ENCODE results near the gene CALR.
"Not testable (repeated sequence)": the region's sequence is repeated elsewhere in the genome, so short reads cannot be mapped to it uniquely, and the experiment has no call there.

CALR gene

GRCh38 chr19:12945479-12946091 lies 7.2 kb downstream of the CALR start, which contains the start of gene RAD23A:
Gene RAD23A, plus strand, starts transcription at chr19:12945862. Its CDS starts 87 bp downstream, at chr19:12945949.
- Mint-ChIP-seq H3K9me3 (no peaks in the 10 kb centered on the region), H3K4me3 (peak within 1 kb of the TSS; percentile 98), H3K4me1 (peaks cover 65% of the 10 kb centered on the region), H3K27me3 (no peaks in the 10 kb centered on the region), H3K27ac (peak within 1 kb of the TSS; percentile 99), H3K36me3 (peaks cover 76% of the 10 kb centered on the region)
- ATAC-seq = peak; percentile 93

GRCh38 chr19:12946092-12946721 lies 7.8 kb downstream of the CALR start:
- Mint-ChIP-seq H3K27ac (peak overlapping the region; percentile 99), H3K27me3 (no peaks in the 10 kb centered on the region), H3K36me3 (peaks cover 75% of the 10 kb centered on the region), H3K9me3 (no peaks in the 10 kb centered on the region), H3K4me3 (peak overlapping the region; percentile 98), H3K4me1 (peaks cover 59% of the 10 kb centered on the region)
- ATAC-seq = peak; percentile 81

DNA sequence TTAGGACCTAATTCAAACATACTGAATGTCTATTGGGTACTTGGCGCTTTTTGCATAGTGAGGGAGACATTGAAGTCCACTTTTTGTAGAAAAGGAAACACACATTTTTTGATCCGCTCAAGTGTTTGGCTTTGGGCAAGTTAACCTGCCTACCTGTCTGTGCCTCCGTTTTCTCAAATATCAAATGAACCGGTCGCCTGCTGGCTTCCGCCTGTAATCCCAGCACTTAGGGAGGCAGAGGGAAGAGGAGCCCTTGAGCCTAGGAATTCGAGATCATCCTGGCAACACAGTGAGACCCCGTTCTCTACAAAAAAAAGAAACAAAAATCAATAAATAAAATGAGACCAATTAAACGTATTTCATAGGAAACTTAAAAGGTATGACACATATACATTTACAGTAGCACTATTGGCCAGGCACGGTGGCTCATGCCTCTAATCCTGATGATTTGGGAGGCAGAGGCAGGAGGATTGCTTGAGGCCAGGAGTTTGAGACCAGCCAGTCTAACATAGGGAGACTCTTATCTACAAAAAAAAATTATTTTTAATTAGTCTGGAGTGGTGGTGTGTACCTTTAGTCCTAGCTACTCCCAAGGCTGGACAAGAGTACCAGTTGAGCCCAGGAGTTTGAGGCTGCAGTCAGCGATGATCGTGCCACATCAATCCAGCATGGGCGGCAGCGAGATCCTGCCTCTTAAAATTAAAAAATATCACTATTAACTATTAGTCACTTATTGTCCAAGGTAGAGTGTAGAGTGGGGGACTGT lies 8.5 kb downstream of the CALR start:
- Mint-ChIP-seq H3K27ac (peak overlapping the region; percentile 99), H3K4me1 (peaks cover 52% of the 10 kb centered on the region), H3K27me3 (no peaks in the 10 kb centered on the region), H3K4me3 (peak overlapping the region; percentile 98), H3K36me3 (peaks cover 76% of the 10 kb centered on the region), H3K9me3 (no peaks in the 10 kb centered on the region)
- no peak for ATAC-seq

GRCh38 chr19:12947702-12948611 lies 9.5 kb downstream of the CALR start:
- Mint-ChIP-seq H3K27me3 (no peaks in the 10 kb centered on the region), H3K36me3 (peaks cover 73% of the 10 kb centered on the region), H3K4me1 (peaks cover 51% of the 10 kb centered on the region), H3K4me3 (no peak overlapping the region), H3K27ac (no peak overlapping the region), H3K9me3 (no peaks in the 10 kb centered on the region)
- ATAC-seq = no peak

DNA sequence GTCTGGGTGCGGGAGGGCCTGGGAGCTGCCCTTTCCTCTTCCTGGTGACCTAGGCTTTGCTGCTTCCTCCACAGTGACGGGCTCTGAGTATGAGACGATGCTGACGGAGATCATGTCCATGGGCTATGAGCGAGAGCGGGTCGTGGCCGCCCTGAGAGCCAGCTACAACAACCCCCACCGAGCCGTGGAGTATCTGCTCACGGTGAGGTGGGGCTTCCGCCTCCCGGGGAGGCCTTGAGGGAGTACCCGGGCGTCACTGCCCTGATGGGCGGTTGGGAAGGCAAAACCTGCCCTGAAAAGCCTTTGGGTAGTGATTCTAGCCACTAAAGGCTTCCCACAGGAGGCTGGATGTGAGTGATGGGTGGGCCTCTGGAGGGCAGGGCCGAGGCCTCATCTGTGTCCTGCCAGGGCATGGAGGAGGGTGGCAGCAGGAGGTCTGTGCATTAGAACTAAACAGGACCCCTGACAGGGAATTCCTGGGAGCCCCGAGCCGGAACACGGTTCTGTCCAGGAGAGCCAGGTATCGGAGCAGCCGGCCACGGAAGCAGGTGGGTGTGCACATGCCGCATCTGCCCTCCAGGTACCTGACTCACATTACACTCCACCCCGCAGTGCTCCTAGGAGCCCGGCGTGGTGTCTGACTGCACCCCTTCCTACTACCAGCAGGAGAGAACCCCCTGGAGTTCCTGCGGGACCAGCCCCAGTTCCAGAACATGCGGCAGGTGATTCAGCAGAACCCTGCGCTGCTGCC lies 10.4 kb downstream of the CALR start:
- Mint-ChIP-seq H3K27ac (no peak overlapping the region), H3K36me3 (peaks cover 73% of the 10 kb centered on the region), H3K9me3 (no peaks in the 10 kb centered on the region), H3K4me1 (peaks cover 51% of the 10 kb centered on the region), H3K27me3 (no peaks in the 10 kb centered on the region), H3K4me3 (no peak overlapping the region)
- ATAC-seq = no peak

DNA sequence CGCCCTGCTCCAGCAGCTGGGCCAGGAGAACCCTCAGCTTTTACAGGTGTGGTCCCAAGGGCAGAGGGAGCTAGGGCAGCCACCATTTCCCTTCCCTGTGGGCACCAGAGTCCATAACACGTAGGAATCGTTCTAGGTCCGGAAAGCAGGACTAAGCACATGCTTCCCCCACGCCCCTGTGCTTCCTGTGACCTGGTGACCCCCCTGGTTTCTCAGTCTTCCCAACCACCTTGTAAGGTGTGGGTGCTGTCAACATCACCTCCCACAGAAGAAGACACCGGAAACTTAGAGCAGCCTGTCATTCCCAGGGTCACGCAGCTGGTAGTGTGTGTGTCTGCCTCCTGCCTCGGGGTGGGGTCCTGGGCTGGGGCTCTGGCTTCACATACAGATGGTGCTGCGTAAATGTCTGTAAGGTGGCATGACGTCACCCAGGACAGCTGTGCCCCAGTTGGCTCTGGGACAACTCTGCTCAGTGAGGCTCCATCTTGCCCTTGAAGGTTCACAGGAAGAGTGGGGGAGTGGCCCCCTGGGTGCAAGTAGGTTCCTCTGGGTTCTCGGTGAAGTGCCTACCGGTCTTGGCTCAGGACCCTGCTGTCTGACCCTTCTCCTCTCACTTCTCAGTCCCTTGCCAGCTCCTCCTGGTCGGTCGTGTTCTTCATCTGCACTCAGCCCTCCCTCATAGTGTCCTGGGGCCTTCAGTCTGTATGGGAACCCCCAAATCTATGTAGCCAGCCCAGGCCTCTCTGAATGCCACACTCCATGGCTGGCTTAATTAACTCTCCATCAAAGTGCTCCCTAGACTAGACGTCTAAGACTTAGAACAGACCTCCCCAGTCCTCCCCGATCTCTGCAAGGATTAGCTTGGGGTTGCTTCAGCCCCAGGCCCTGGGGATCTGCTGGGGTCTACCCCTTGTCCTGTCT lies 11.2 kb downstream of the CALR start:
- Mint-ChIP-seq H3K27ac (no peak overlapping the region), H3K4me1 (peaks cover 51% of the 10 kb centered on the region), H3K27me3 (no peaks in the 10 kb centered on the region), H3K9me3 (no peaks in the 10 kb centered on the region), H3K36me3 (peaks cover 72% of the 10 kb centered on the region), H3K4me3 (no peak overlapping the region)
- no peak for ATAC-seq

- H3K36me3 Mint-ChIP-seq = peaks cover 63% of the 10 kb centered on the region
- H3K27me3 Mint-ChIP-seq = not testable (repeated sequence)
Observed at GRCh38 chr19:12952050-12952449, 13.6 kb downstream of the CALR start.

DNA sequence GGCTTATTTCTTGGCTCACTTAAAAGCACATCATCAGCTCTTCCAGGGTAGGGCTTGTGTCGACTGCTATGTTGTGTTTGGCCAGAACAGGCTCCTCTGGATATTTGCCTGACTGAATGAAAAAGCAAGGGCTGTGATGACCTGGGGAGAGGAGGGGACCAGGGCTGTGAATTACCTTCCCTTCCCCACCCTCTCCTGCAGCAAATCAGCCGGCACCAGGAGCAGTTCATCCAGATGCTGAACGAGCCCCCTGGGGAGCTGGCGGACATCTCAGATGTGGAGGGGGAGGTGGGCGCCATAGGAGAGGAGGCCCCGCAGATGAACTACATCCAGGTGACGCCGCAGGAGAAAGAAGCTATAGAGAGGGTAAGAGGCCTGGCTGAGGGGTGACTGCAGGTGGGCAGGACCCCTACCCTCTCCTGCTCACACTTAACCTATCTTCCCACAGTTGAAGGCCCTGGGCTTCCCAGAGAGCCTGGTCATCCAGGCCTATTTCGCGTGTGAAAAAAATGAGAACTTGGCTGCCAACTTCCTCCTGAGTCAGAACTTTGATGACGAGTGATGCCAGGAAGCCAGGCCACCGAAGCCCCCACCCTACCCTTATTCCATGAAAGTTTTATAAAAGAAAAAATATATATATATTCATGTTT lies 14.2 kb downstream of the CALR start:
- Mint-ChIP-seq H3K27ac (no peak overlapping the region), H3K4me1 (peaks cover 52% of the 10 kb centered on the region), H3K9me3 (no peaks in the 10 kb centered on the region), H3K27me3 (no peaks in the 10 kb centered on the region), H3K4me3 (no peak overlapping the region), H3K36me3 (peaks cover 63% of the 10 kb centered on the region)
- no peak for ATAC-seq

More at GRCh38 chr19:12952050-12952449, 13.6 kb downstream of the CALR start:
- H3K4me3 Mint-ChIP-seq, H3K9me3 Mint-ChIP-seq, ATAC-seq: not testable (repeated sequence)
- Mint-ChIP-seq H3K4me1 (peaks cover 53% of the 10 kb centered on the region), H3K27ac (peak overlapping the region; percentile 11)

- Mint-ChIP-seq H3K4me3 (no peak overlapping the region), H3K27me3 (no peaks in the 10 kb centered on the region), H3K36me3 (peaks cover 57% of the 10 kb centered on the region), H3K27ac (peak overlapping the region; percentile 98), H3K9me3 (no peaks in the 10 kb centered on the region), H3K4me1 (peaks cover 52% of the 10 kb centered on the region)
- no peak for ATAC-seq
Observed at GRCh38 chr19:12953138-12953798, 14.9 kb downstream of the CALR start.

- peaks cover 53% of the 10 kb centered on the region for H3K36me3 Mint-ChIP-seq
- no peak for ATAC-seq
Observed at GRCh38 chr19:12953799-12954611, 15.6 kb downstream of the CALR start.

DNA sequence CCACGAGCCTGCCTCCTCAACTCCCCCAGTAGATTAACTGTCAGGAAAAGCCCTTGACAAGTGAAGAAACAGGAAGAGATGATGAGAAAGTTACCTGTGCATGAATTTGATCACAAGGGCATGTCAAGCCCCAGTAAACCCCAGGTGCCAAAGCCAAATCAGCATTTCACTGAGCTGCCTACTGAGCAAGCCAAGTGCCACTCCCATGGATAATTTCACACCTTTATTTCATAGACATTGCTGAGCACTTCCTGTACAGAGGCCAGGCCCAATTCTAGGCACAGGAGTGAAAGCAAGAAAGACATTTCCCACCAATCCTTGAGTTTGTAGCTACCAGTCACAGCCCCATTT lies 16.2 kb downstream of the CALR start:
- H3K4me1 Mint-ChIP-seq = peaks cover 51% of the 10 kb centered on the region

More at GRCh38 chr19:12953799-12954611, 15.6 kb downstream of the CALR start:
- Mint-ChIP-seq H3K27me3 (no peaks in the 10 kb centered on the region), H3K4me1 (peaks cover 52% of the 10 kb centered on the region), H3K27ac (peak overlapping the region; percentile 98), H3K4me3 (no peak overlapping the region), H3K9me3 (no peaks in the 10 kb centered on the region)

DNA sequence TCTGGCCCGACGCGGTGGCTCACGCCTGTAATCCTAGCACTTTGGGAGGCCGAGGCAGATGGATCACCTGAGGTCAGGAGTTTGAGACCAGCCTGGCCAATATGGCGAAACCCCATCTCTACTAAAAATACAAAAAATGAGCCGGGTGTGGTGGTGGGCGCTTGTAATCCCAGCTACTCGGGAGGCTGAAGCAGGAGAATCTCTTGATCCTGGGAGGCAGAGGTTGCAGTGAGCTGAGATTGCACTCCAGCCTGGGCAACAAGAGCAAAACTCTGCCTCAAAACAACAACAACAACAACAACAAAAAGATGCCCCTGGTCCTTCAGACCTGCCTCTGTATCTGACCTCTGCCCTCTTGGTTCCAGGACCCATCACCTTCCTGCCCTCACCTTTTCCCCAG lies 17.2 kb downstream of the CALR start:
- Mint-ChIP-seq H3K27ac (peak overlapping the region; percentile 98), H3K36me3 (peaks cover 39% of the 10 kb centered on the region), H3K4me3 (peak overlapping the region; percentile 95), H3K4me1 (peaks cover 43% of the 10 kb centered on the region)
- ATAC-seq, H3K9me3 Mint-ChIP-seq, H3K27me3 Mint-ChIP-seq: not testable (repeated sequence)

More for the DNA sequence above, 16.2 kb downstream of the CALR start:
- Mint-ChIP-seq H3K4me3 (no peak overlapping the region), H3K27ac (peak overlapping the region; percentile 98), H3K36me3 (peaks cover 49% of the 10 kb centered on the region), H3K9me3 (no peaks in the 10 kb centered on the region), H3K27me3 (no peaks in the 10 kb centered on the region)
- no peak for ATAC-seq

Data from stimulated activated memory B cell treated with anti-CD40 and anti-IgM and Interleukin-4, amounts not matched to agents 10 μg/mL and 1 μg/mL and 100 μg/mL, for 72 hours (primary cell).